ENCODE results near the gene HOXA3.
A peak's percentile ranks its signal among the peaks of the same experiment; 100 is the strongest.

Gene HOXA3

DNA sequence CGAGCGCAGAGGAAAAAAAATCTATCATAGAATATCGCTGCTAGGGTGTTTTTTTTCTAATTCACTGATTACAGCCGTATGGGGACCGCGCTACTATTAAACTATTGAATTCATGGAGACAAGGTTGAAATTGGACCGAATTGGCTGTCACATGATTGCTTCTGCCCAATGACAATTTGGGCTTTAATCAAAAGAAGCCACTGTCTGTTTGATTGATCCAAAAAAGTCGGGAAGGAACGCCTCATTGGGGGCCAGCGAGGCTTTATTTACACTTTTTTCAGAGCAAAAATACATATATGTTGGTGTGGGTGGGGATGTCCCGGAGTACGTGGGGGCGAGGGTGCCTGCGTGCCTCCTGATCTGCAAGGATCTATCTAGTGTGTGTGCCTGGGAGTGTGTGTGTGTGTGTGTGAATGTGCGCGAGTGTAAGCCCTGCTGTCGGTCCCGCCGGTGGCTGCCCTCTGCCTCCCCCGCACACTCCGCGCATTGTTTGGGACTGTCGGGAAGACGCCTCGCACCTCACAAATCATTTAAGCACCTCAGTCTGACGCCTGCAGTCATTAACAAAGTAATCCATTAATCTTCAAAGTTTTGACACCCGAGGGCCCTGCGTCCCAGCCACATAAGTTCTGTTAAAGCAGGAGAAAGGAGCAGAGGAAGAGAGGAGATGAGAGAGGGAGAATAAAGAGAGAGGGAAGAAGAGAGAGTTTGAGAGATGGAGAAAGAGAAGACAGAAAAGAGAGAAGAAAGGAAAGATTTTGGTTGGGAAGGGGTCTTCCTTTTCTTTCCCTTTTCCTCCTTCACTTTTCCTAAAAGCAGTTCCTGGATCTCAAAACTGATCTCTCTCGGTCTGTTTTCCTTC, 49.6 kb downstream of the HOXA3 start, which contains the start of gene HOXA2:
TSS of gene HOXA2 (minus strand) at position 103 of the 862 bp plus-strand sequence. CDS start 183 bp downstream, outside the sequence.
- DNase-seq (ENCODE audit: low spot score) = no peak

DNA sequence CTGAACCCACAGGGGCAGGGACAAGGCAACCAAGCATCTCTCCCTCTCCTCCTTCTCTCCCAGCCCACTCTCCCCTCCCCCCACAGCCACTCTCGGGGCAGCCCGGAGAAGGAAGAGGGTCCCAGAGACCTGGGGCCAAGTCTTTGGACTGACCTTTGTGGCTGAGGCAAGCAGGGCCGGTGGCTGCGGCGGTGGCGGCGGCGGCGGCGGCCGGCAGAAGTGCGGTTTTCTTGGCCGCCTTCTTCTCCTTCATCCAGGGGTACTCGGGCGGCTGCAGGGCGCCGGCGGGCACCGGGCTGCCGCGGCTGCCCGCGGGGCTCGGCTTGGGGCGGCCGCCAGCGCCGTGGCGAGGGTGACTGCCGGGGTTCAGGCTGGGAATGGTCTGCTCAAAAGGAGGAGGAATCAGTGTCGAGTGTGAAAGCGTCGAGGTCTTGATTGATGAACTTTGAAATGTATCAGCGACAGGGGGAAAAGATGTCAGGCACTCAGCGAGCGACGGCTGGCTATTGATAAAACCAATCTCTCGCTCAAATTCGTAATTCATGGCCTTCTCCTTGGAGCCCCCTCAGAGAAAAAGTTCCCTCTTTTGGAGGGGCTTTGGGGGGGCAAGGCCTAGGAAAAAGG, 50.3 kb downstream of the HOXA3 start:
- DNase-seq (ENCODE audit: low spot score) = no peak

DNA sequence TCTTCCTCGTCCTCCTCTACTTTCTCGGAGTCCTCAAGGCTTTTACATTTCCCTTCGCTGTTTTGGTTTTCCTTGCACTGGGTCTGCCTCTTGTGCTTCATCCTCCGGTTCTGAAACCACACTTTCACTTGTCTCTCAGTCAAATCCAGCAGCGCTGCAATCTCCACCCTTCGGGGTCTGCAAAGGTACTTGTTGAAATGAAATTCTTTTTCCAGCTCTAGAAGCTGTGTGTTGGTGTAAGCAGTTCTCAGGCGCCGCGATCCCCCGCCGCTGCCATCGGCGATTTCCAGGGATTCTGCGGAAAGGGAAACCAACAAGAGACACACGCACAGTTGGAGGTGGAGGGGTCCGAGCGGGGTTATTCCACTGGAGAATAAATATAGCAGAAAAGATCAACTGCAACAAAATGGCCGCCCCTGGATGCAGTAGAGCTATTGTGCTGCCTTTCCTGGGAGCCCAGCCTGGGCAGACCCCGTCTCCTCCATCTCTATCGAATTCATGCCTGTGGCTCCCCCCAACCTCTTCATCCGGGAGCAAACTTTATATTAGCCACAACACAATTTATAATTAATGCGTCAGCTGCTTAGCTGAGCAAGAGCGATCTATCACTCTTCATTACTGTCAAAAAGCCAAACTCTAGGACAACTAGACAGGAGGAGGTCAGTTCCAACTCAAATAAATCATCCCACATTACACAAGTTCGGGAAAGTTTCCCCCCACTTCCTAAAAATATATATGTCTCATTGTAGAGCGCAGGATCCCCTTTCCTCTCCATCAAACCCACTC, 51.0 kb downstream of the HOXA3 start:
- no peak for DNase-seq (ENCODE audit: low spot score)

DNA sequence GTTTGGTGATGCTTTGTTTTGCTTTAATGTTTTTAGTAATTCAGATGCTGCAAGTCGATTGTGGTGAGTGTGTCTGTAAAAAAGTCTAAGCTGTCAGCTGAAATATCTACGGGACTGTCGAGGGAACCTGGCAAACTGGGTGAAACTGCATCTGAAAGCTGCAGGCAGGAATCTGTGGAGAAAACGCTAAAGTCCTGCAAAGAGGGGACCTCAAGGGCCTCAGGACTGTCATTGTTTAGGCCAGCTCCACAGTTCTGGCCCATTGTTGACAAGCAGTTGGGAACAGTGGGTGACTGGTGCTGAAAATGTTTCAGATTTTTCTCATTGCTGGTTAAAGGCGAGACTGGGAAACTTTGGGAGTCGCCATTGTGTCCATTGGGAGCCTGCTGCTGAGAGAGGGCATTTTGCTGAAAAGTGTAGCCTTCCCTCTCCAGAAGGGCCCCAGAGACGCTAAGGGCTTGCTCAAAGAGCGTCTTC, 51.7 kb downstream of the HOXA3 start:
- no peak for DNase-seq (ENCODE audit: low spot score)

DNA sequence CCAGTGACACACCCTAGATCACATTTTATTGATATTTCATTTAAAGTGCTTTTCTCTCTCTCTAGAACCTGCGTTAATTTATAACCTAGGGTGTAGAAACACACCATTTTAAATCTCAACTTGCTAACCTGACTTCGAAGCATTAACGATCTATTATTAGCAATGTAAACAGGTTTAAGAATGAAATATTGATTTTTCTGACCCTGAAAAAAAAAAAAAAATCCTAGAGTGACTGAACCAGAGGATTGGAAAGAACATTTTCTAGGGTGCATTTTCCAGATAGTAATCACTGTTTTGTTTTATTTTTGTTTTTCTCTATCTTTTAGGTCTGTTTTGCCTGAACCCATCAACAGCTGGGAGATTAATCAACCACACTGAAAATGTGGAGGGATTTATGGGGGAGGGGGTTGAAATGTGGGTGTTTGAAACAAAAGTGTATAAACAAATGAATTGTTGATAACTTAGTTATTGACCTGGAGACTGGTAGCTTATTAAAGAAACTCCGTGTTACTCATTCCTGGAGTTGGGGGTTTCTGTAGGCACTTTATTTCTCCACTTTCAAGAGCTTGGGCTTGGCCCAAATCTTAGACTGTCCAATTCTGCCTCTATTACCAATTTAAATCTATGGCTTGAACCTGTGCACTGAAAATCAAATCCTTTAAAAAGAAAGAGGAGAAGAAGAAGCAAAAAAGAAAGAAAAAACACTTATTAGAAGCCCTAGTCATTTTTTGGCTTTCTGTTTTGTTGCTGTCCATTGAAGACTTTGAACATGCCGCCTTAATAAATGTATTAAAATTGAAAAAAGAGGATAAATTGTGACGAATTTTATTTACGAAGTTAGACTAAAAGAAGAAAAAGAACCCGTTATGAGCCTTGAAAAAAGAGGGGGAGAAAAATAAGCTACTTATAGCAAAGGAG, 52.7 kb downstream of the HOXA3 start:
- no peak for DNase-seq (ENCODE audit: low spot score)

DNA sequence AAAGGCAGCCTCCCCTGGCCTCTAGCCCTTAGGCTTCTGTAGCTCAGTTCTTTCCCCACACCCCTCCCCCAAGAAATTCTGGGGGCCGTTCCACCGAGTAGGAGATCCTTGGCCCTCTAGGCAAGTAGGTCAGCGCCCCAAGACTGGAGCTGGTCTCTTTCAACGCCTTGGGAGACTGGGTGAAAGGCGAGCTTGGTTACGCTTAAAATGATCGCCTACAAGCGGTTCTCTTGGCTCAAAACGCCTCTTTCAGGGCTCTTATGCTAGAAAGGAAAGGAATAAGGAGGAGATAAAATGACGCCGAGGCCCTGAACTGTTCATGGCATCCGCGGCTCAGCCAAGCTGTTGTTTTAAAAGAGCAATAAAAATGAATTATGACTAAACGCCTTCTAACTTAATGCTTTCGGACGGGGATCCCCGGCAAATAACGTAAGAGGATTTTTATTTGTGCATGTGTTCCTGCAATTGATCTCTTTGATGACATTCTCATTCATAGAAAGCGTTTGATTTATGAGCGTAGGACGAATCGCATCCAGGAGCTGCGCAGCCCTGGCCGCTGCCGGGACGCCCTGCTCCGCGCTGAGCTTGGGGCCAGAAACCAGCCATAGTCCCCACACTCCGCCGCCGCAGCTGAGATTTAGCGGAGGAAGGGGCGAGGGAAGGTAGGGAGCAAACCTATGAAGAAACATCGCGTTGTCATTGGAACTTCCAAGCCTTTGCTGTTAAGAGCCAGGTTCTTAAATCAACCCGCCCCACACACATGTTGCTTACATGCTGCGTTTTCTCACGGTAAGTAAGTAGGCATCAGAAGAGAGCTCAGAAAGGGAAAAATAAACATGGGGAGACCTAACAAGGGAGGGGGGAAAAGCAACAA, 53.6 kb downstream of the HOXA3 start:
- peak; percentile 69 for DNase-seq (ENCODE audit: low spot score)

DNA sequence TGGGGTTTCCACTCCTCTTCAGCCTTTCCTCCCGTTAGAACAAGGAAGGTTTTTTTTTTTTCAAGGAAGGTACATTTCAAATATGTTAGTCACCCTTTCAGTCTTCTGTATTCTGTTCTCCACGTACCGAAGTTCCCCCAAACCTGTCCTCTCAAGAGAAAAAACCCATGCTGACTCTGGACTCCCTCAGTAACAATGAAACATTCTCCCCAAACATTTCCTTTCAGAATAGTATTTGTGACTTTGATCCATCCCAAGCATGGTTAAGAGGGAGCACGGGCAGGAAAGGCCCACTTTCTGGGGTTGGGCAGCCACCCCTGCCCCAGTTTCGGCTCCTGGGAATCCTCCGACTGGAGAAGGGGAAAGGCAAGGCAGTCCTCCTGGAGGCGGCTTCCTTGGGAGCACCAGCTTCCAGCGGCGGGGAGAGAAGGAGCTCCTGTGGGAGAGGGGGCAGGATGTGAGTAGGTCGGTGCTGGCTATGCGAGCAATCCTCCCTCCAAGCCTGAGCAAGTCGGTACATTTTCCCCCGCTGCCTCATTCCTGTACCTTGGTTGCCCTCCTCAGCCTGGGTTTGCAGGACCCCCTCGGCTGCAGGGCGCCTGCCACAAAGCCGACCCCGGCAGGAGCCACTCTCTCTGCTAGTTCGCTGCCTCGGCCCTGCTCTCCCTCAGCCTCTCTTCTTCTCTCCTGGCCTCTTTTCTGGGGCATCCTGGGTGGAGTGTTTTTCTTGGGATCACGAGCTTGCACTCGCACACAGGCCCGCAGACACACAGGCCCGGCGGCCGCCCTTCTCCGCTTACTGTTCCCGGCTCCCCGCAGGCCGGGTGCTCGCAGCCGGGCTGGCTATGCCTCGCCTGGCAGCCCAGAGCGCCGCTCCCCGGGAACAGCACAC, 54.5 kb downstream of the HOXA3 start:
- peak; percentile 74 for DNase-seq (ENCODE audit: low spot score)

DNA sequence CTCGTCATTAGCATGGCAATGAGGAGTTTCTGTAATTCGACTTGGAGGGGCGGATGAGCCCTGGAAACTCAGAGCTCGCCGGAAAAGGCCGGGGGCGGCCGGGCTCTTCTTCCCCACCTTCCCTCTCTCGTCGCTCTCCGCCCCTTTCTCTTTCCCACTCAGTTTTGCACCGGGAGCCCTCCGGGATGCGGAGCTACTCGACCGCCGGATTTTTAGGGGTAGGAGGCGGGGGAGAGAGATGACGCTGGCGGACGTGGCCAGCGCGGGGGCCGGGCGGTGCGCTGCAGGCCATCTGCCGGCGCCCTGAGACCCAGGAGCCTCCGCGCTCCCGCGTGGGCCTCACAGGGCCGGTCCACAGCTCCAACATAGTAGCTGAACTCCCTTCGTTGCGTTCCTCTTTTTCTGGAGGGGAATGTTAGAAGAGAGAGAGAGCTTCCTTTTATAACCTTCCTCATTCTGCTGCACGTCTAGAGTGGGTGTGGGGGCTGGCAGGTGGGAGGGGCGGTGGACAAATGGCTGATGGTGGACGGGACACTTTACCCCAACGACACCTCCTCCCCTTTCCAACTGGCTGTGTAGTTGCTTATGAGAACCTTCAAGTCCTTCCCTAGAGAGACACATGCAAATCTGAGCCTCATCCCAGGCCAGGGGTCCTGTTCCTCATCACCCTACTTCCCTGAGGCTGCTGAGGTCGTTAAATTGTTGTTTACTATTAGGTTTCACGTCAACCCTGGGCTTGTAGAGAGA, 55.4 kb downstream of the HOXA3 start:
- peak; percentile 62 for DNase-seq (ENCODE audit: low spot score)

DNA sequence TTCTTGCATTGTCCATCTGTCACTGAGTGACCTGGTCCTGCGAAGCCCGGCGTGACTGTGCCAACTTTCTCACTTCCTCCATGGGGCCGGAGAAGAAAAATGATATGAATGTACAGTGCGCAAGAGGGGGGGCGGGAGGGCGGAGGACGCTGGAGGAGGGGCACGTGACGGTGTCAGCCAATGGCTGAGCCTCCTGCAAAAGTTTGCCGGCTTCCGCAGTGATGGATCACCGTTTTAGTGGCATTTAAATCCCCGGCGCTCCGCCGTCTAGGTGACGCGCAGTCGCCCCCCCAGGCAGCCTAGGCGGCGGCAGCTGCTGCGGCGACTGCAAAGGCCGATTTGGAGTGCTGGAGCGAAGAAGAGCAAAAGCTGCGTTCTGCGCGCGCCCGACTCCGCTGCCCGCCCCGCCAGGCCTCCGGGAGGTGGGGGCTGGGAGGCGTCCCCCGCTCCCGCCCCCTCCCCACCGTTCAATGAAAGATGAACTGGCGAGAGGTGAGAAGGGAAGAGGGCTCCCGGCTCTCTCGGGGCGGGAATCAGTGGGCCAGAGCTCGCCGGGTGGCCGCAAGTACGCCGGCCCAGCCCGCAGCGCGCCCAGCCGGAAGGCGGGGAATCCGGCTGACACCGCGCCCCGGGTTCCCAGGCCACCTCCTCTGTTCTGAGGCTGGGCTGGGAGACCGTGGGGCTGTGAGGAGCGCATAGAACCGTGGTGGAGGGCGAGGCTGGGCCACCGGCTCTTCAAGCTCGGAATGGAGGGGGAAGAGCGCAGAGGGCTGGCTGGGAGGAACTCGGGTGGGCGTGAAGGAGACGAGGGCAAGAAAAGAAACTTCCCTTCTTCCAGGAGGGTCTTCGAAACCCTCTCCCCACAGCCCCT, 56.3 kb downstream of the HOXA3 start, which contains the start of gene HOXA1:
TSS of gene HOXA1 (minus strand) at position 104 of the 871 bp plus-strand sequence. CDS start at position 16, 88 bp downstream.
- peak; percentile 99 for DNase-seq (ENCODE audit: low spot score)

DNA sequence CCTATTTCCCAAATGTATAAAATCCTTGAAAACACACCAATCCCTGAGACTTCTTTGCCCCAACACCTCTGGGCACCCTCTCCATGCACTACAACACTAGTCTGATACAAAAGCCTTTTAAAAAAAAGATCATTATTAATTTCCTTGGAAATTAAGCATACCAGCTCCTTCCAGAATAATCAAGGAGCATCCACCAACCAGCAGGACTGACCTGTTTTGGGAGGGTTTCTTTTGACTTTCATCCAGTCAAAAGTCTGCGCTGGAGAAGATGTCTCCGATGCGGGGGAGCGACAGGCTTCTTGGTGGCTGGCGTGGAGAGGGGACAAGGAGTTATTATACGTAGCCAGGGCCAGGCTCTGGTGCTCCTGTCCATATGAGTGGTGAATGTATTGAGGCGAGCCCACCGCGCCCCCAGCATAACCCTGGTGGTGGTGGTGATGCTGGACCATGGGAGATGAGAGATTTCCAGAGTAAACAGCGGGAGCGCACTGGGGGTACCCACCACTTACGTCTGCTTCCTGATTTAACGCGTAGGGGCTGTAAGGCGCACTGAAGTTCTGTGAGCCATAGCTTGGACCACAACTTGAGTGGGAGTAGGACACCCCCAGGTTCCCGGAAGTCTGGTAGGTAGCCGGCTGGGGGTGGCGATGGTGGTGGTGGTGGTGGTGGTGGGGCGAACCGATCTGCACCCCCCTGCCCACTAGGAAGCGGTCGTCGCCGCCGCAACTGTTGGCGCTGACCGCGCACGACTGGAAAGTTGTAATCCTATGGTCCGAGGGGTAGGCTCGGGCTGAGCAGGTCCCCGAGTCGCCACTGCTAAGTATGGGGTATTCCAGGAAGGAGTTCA, 57.1 kb downstream of the HOXA3 start:
- no peak for DNase-seq (ENCODE audit: low spot score)

DNA sequence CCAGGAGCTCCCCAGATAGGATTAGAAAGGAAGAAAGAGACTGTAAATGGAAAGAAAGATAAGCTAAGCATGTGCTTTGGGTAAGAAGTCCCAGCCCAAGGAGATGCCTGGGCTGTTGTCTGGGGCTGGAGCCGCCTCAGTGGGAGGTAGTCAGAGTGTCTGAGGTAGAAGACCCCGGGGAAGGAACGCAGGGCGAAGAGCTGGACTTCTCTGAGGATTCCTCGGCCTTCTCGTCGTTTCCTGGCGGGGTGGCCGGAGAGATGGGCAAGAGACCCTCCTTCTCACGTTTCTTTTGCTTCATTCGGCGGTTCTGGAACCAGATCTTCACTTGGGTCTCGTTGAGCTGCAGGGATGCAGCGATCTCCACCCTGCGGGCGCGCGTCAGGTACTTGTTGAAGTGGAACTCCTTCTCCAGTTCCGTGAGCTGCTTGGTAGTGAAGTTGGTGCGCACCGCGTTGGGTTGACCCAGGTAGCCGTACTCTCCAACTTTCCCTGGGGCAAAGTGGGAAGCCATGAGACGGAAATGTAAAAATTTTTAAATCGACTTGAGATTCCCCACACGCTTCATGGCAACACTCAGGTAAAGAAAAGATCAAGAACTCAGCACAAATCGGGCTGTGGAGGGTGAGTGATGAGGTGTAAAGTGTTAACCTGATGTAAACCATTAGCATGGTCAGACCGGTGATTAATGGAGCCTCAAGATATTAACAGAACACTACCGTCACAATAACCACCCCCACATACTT, 57.9 kb downstream of the HOXA3 start:
- no peak for DNase-seq (ENCODE audit: low spot score)

DNA sequence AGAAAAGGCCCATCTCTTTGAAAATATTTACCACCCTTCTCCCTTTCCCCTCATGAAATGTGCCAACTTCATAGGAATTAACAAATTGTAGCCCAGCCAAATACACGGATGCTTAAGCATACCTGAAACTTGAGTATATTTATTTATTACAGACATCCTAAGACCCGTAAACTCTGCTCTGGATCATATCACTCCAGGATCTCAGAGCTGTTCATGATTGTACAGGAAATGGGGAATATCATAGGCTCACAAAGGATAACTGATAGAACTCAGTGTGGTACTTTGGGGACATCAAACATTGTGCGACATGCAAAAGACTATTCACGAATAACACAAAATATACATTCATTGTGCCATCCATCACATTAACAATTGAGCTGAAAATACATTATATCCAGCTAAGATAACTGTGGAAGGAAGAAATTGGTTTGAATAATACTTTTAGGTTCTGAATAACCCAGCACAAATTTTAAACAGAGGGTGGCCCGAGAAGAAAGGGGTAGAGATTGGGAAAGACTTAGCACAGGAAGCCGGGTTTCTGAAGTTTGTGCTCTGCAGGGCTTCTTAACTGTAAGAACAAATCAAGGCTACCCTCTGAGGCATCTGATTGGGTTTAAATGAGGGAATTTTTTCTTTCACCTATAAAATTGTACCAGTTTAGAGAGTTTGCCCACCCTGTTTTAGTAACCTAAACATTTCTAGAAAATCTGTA, 59.0 kb downstream of the HOXA3 start:
- no peak for DNase-seq (ENCODE audit: low spot score)

DNA sequence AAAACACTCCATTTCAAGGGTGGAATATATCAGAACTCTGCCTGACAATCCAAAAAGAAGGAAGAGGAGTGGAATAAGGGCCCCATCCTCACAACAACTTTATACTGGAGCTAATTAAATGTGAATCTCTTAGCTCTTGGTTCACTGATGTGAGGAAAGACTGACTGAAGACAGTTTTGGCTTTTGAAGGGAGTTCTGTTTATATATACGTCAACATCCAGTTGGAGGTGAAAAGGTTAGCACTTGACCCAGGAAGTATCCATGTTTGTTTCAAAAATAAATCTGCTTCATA, 59.6 kb downstream of the HOXA3 start:
- no peak for DNase-seq (ENCODE audit: low spot score)

DNA sequence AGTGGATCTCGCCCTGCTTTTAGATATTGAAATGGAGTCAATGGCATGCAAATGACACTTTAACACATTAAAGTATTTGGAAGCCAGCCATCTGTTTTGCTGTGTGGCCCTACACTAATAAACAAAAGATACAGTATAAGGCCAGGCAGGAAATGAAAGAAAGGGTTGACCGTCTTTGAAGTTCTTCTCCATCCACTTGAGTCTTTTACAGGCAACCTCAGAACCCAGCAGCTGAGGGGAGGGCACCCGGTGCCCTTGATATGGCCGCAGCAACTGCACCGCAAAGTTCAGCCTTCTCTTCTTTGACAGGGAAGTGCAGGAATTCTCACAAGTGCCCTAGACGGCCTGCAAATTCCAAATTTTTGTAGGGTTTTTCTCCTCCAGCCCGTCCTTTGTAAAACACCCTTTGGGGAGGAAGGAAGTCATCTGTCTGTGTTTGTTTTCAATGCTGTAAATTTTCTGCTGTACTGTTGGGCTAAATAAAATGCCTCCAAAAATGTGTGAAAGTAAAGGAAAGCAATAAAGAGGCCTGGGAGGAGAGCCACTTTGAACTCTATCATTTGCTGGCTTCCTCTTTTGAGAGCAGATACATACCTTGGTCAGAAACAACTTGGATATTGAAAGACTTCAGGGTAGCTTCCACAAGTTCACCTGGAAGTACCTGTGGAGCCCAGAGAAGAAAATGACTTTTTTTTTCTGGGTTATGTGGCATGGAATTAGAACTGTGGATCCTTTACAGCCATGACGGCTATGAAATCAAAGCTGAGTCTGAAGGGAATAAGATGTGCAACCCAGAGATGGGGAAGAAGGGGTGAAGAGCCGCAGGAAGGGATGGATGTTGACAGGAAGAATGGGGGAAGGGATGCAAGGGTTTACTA, 60.2 kb downstream of the HOXA3 start:
- no peak for DNase-seq (ENCODE audit: low spot score)

Measured in HuH-7 (cell line).